Activated gamma-delta T cell (primary cell): ENCODE measurements around the gene AGBL5.
"Not testable (repeated sequence)": the region's sequence is repeated elsewhere in the genome, so short reads cannot be mapped to it uniquely, and the experiment has no call there.

Source experiments
- DNase-seq: peaks from one replicate; lab custom pipeline; 2025; lab: John Stamatoyannopoulos, UW

Gene AGBL5

DNA sequence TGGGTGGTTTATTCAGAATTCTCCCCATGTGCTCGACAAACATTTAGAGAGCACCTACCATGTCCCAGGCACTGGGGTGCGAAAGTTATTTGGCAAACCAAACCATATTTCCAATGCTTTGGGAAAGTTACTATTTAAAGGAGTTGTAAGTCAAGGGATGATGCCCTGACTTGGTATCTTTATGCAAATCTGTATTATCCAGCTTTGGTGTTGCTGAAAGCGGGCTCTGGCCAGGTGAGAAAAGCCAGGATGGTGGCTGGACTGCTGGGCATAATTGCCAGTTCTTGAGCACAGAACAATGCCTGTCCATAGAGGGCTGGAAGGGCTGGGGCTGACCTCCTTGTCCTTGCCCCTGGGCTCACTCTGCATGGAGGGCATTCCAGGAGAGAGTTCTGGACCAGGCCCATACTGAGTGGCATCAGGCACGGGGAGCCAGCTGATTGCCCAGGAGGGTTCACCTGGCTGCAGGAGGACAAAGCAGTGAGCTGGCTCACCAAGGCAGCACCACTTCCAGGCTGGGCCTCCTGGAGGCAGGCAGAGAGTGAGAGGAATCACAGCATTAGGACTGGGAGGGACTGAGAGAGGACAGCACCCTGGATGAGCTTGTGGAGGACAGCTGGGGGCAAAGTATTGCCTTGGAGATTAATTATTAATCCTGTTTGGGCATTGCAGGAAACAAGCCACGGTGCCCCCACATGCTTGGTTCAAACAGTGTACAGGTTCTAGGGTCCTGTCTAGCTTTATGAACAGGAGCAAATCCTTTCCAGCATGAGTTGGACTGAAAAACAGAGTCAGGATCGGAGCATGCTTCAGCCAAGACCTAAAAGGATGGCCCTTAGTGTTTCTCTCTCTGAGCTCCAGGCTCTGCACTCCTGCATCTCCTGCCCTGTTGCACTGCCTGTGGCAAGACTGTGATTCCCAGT, 42.2 kb downstream of the AGBL5 start:
- no peak for DNase-seq

DNA sequence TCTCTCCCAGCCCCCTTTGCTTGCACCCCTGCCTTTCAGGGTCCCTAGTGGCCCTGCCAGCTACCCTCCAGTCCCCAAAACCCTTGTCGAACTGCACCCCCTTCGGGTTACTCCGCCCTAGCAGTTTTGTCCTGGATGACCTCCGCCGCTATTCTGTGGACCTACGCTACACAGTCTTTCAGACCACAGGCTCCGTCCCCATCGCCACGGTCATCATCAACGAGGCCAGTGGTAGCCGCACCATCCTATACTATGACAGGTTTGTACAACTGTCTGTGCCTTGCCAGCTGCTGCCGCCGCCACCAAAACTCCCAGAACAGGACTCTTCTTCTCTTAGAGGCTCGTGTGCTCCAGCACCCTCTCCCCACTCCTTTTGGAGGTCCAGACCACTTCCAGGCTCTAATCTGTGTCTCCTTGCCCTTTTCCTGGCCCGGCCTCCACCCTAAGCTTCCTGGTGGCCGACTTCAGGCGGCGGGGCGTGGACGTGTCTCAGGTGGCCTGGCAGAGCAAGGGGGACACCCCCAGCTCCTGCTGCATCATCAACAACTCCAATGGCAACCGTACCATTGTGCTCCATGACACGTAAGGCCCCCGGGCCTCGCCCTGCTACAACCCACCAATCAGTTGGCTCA, 43.0 kb downstream of the AGBL5 start:
- DNase-seq = no peak

DNA sequence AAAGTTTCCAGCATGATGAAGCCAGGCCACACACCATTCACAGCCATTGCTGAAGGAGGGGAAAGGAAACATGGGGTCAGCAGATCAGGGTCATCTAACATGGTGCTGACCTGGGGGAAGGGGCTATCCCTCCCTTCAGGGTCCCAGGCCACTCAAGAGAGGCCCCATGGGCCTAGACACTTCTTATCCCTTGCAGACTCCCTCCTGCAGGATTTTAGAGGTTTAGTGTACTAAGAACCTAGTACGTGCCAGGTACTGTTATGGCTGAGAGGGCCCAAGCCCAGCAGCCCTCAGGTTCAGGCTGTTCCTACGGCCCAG, 43.9 kb downstream of the AGBL5 start:
- no peak for DNase-seq

DNA sequence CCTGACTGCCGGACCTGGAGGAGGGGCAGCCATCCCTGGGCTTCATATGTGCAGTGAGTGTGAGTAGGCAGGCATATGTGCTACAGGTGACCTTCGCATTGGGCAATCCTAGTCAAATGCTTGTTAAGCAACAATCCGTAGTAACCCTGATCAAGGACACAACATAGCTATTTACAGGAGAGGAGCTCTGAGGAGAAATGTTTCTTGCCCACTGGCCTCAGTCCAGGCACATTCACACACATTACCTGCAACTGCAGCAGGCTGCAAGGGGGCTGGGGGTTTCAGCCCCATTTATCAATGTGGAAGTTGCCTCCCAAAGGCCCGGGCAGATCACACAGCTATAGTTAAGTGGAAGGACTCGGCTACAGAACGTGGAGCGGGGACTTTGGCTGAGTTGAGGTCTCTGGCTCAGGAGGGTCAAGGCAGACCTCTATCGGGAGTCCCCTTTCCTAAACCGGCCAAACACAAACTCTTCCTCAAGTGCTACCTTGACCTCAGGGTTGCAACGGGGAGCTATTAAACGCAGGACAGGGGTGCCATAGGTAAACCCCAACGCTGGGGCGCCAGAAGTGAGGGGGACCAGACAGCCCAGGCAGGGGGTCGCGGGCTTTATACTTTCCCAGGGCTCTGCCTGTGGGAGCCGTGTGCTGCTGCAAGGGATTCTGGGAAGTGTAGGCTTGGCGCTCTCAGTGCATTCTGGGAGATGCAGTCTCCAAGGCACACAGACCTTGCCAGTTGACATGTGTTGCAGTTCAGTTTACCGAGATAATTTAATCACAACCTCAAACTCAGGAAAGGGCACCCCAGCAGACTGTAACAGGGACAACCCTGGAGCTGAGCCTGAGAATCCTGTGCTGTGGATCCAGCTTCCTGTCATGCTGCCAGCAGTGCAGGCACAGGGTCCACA, 44.5 kb downstream of the AGBL5 start:
- no peak for DNase-seq

DNA sequence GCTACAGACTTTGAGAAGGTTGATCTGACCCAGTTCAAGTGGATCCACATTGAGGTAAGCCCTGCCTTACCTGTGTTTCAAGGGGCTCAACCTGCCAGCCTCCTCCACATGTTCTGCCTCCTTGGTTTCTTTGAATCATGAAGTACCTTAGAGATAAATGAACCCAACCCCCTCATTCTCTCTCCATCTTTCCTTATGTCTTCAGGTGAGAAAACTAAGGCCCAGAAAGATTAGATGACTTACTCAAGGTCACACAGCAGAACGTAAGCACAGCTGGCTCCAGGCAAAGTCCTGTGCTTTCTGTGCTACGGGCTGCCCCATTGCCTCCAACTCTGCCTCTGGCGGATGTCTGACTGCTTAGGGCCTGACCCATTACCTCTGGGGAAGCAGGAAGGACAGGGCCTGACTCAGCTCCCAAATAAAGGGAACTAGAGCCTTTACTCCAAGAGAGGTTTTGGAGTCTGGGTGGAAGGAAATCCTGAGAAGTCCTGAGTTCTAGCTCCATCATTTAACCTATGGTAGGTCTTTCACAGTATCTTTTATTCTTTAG, 45.4 kb downstream of the AGBL5 start:
- DNase-seq = no peak

DNA sequence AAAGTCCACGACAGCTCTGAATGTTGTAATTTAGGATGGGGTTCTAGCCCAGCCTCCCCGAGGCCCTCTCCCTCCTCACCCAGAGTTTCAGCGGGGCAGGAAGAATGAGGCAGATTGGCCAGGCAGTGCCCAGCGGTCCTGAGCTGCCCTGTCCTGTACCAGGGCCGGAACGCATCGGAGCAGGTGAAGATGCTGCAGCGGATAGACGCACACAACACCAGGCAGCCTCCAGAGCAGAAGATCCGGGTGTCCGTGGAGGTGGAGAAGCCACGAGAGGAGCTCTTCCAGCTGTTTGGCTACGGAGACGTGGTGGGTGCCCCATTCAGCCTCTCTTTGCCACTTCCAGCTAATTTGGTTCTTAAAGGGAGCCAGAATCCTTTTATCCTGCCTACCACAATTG, 45.9 kb downstream of the AGBL5 start:
- no peak for DNase-seq

DNA sequence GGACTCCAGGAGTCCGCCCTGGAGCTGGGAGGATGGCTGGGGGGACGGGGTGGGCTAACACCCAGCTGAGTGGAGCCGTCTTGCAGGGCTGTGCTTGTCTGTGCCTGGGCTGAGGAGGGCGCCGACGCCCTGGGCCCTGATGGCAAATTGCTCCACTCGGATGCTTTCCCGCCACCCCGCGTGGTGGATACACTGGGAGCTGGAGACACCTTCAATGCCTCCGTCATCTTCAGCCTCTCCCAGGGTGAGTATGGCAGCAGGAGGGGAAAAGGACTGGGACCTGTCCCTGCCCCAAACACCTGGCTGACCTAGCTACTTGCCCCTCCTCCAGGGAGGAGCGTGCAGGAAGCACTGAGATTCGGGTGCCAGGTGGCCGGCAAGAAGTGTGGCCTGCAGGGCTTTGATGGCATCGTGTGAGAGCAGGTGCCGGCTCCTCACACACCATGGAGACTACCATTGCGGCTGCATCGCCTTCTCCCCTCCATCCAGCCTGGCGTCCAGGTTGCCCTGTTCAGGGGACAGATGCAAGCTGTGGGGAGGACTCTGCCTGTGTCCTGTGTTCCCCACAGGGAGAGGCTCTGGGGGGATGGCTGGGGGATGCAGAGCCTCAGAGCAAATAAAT, 48.0 kb downstream of the AGBL5 start:
- no peak for DNase-seq

DNA sequence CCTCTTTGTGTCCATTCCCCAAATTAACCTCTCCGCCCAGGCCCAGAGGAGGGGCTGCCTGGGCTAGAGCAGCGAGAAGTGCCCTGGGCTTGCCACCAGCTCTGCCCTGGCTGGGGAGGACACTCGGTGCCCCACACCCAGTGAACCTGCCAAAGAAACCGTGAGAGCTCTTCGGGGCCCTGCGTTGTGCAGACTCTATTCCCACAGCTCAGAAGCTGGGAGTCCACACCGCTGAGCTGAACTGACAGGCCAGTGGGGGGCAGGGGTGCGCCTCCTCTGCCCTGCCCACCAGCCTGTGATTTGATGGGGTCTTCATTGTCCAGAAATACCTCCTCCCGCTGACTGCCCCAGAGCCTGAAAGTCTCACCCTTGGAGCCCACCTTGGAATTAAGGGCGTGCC, 48.6 kb downstream of the AGBL5 start:
- no peak for DNase-seq

DNA sequence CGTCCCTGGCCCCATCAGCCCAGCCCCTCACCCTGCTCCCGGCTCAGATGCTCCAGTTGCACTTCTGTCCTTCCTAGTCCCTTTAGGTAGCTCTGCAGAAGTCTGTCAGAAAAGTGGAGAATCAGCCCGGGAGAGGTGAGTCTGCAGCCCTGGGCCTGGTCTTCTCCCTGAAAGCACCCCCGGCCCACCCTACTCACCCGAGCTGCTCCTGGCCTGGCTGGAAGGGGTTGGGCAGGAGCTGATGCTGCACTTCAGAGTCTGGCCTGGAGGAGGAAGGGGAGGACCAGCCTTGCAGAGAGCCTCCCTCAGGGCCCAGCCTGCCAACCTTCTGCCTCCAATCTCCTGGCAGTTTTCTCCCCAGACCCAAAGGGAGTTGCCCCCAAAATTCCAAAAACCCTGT, 50.9 kb downstream of the AGBL5 start:
- no peak for DNase-seq

DNA sequence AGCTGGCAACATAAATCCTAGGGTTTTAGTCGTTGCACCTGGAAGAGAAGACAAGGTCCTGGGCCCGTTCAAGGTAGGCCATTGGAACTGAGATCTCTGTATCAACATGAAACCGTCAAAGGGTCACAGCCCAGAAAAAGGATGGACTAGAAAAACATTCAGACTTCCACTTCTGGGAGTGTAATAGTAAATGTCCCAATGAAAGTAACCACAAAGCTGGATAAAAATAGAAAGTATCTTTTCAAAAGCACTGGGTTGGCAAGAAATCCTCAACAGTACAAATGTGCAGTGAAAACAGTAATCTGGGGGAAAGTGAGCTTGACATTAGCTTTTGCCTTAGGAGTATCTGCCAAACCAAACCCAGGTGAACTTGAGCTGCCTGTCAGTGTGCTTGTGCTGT, 54.5 kb downstream of the AGBL5 start:
- DNase-seq = no peak

DNA sequence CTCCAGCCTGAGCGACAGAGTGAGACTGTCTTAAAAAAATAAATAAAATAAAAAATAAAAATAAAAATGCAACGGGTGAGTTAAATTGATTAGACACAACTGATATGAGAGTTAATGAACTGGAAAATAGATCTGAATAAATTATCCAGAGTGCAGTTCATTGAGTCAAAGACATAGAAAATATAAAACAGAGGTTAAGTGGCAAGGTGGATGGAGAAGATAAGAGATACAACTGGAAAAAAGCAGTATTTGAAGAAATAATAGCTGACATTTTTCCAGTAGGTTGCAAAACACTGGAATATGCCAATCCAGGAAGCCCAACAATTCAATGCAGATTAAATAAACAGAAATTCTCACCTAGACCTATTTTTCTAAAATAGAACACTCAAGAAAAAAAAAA, 56.8 kb downstream of the AGBL5 start:
- DNase-seq = no peak

DNA sequence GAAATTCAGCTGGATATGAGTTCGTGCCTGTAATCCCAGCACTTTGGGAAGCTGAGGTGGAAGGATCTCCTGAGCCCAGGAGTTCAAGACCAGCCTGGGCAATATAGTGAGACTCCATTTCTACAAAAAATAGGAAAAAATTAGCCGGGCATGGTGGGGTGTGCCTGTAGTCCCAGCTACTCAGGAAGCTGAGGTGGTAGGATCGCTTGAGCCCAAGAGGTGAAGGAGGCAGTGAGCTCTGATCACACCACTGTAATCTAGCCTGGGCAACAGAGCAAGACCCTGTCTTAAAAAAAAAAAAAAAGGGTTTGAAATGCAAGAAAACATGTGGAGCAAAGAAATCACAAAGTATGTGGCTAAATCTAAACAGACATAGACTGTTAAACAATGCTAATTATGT, 57.6 kb downstream of the AGBL5 start:
- no peak for DNase-seq

DNA sequence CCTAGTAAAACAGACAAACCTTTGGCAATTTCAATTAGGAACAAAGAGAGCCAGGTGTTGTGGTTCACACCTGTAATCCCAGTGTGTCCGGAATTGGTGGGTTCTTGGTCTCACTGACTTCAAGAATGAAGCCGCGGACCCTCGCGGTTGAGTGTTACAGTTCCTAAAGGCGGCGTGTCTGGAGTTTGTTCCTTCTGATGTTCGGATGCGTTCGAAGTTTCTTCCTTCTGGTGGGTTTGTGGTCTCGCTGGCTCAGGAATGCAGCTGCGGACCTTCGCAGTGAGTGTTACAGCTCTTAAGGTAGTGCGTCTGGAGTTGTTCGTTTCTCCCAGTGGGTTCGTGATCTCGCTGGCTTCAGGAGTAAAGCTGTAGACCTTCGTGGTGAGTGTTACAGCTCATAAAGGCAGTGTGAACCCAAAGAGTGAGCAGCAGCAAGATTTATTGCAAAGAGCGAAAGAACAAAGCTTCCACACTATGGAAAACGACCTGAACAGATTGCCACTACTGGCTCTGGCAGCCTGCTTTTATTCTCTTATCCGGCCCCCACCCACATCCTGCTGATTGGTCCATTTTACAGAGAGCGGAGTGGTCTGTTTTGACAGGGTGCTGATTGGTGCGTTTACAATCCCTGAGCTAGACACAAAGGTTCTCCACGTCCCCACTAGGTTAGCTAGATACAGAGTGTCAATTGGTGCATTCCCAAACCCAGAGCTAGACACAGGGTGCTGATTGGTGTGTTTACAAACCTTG, 59.3 kb downstream of the AGBL5 start:
- DNase-seq = not testable (repeated sequence)

DNA sequence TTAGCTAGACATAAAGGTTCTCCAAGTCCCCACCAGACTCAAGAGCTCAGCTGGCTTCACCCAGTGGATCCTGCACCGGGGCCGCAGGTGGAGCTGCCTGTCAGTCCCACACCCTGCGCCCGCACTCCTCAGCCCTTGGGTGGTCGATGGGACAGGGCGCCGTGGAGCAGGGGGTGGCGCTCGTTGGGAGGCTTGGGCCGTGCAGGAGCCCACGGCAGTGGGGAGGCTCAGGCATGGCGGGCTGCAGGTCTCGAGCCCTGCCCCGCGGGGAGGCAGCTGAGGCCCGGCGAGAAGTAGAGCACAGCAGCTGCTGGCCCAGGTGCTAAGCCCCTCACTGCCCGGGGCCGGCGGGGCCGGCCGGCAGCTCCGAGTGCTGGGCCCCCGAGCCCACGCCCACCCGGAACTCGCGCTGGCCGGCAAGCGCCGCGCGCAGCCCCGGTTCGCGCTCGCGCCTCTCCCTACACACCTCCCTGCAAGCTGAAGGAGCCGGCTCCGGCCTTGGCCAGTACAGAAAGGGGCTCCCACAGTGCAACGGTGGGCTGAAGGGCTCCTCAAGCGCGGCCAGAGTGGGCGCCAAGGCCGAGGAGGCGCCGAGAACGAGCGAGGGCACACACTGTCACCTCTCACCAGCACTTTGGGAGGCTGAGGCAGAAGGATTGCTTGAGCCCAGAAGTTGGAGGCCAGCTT, 60.1 kb downstream of the AGBL5 start:
- not testable (repeated sequence) for DNase-seq

DNA sequence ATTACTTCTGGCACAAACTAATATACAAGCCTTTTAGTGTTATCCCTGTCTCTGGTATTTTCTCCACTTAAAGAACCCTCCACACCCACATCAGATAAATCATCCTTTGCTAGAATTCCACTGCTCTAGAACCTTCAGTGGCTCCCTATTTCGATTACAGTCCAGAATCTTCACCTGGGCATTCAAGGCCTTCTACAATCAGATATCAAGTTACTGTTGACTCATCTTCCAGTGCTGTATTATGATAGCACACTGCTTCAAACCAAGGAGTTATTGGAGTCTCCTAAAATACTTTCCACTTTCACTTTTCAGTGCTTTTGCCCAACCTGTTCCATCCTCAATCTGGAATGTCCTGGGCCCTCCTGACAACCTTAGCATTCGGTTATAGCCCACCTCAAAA, 64.1 kb downstream of the AGBL5 start:
- DNase-seq = no peak

DNA sequence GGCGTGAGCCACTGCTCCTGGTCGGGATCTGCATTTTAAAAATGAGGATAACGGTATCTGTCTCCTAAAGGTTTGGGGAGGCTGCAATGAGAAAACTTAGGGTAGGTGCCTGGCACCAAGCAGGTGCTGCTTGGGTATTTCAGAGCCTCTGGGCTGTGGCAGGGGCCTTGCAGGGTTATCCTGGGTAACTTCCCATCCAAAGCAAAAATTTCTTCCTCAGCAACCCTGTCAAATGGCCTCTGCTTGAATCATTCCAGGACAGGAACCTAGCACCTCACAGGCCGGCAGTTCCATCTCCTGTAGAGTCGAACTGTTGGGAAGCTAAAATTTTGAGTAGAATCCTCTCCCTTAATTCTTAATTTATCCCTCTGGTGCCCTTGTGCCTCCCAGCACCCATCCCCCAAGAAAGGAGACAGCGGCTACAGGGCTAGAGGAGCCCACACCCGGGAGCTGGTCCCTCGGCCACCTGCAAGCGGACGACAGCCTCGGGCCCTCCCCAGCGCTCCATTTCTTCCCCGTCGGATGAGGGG, 66.6 kb downstream of the AGBL5 start:
- DNase-seq = no peak

DNA sequence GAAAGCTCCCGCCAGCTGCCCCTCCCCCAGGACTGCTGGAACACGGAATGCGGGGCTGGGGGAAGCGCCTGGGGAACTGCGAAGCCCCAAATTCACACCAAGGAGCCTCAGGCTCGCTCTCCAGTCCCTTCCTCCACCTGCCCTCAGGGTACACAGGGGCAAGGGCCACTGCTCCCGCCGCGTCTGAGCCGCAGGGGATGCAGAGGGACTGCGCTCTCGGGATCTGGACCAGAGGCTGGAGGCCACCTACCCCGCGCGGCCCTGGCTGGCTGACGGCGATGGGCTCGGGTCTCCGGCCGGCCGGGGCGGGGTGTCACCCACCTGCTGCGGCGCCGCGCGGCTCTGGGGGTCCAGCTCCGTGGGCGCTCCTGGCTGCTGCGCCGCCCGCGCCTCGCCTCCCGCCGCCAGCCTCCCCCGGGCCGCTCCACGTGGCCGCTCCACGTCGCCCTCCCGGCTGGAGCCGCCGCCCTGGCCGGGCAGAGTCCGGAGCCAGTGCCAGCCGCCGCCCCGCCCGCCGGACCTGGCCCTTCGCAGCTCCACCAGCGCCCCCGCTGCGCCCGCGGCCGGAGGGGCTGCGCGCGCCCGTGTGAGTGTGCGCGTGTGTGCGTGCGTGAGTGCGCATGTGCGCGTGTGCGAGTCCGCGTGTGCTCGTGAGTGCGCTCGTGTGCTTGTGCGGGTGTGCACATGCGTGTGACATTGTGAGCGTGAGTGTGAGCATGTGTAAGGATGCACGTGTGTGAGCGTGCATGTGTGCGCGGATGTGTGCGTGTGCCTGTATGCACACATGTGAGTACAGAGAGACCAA, 67.3 kb downstream of the AGBL5 start, which contains the start of gene CGREF1:
CGREF1 (minus strand) TSS at position 604 of the 805 bp plus-strand sequence. CDS start 14,762 bp downstream, outside the sequence.
- DNase-seq = no peak

DNA sequence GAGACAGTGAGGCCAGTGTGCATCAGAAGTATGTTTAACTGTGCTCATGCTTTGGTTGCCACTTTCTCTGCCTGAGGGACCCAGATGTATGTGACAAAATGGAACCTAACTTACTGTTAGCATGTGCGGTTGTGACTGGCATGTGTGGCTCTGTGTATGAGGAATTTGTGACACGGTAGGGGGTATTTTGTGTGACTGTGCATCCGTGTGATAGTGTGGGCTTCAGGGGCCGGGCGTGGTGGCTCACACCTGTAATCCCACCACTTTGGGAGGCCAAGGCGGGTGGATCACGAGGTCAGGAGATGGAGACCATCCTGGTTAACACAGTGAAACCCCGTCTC, 67.8 kb downstream of the AGBL5 start:
- DNase-seq = not testable (repeated sequence)
